Measurements from ENCODE around the gene TARS2.

GRCh38 chr1:150464422-150464826 lies 22.8 kb upstream of the TARS2 start:
- TF ChIP-seq CTCF (IDR thresholded peaks at IDR 0.05) (peak; percentile 78), EZH2phosphoT487 (IDR thresholded peaks at IDR 0.05) (no peak), EZH2 (IDR thresholded peaks at IDR 0.05) (no peak)

Measured in neural progenitor cell (in vitro differentiated cells).